Subcutaneous abdominal adipose tissue (tissue), 5 donors: ENCODE measurements around the gene SRP68.

Experiments
- H3K27ac ChIP-seq: one replicate; pipeline ENCODE4 v1.7.0; 2013; ENCODE audit warnings: low read depth, mild to moderate bottlenecking, inconsistent platforms, low read length, moderate library complexity
- H3K27me3 ChIP-seq, 5 donors: one replicate each; pipeline ENCODE4 v1.7.0; 2013; ENCODE audit warnings: low read length in 5 of 5, inconsistent platforms in 1 of 5; ENCODE audit not compliant: control insufficient read depth in 5 of 5, insufficient read depth in 4 of 5
- H3K36me3 ChIP-seq, 5 donors: one replicate each; pipeline ENCODE4 v1.7.0; 2013; ENCODE audit warnings: low read length in 5 of 5; ENCODE audit not compliant: control insufficient read depth in 5 of 5, insufficient read depth in 5 of 5
- H3K4me1 ChIP-seq, 5 donors: one replicate each; pipeline ENCODE4 v1.7.0; 2013; ENCODE audit warnings: low read length in 5 of 5, mild to moderate bottlenecking in 3 of 5, moderate library complexity in 1 of 5; ENCODE audit not compliant: control insufficient read depth in 5 of 5, insufficient read depth in 5 of 5
- H3K4me3 ChIP-seq, 5 donors: one replicate each; pipeline ENCODE4 v1.7.0; 2013; ENCODE audit warnings: low read length in 5 of 5, low read depth in 1 of 5
- H3K9ac ChIP-seq, 5 donors: one replicate each; pipeline ENCODE4 v1.7.0; 2013; ENCODE audit warnings: low read length in 5 of 5, mild to moderate bottlenecking in 4 of 5, moderate library complexity in 3 of 5
- H3K9me3 ChIP-seq, 5 donors: one replicate each; pipeline ENCODE4 v1.7.0; 2013; ENCODE audit warnings: low read length in 5 of 5; ENCODE audit not compliant: control insufficient read depth in 5 of 5
- donor health status: healthy.
- donor health status: healthy.
- donor health status: healthy.
- donor health status: healthy.
- donor health status: healthy.

The SRP68 gene

GRCh38 chr17:76002100-76002499 is 70.2 kb downstream of the SRP68 start:
- peaks cover 0 to 19% (median 7%) of the 10 kb centered on the region in 5 donors for H3K36me3 ChIP-seq
- no peak overlapping the region for H3K9ac ChIP-seq
- no peaks in the 10 kb centered on the region for H3K9me3 ChIP-seq
- H3K27ac ChIP-seq = no peak overlapping the region
- no peak overlapping the region for H3K4me3 ChIP-seq
- H3K4me1 ChIP-seq = peaks cover 0 to 61% (median 45%) of the 10 kb centered on the region in 5 donors
- H3K27me3 ChIP-seq = no peaks in the 10 kb centered on the region

- peaks cover 0 to 19% (median 7%) of the 10 kb centered on the region in 5 donors for H3K36me3 ChIP-seq
- H3K4me1 ChIP-seq = peaks cover 0 to 68% (median 51%) of the 10 kb centered on the region in 5 donors
- H3K9me3 ChIP-seq = no peaks in the 10 kb centered on the region
- H3K27ac ChIP-seq = peak within 1 kb of the TSS; percentile 37
- no peak within 1 kb of the TSS for H3K4me3 ChIP-seq
- H3K27me3 ChIP-seq = no peaks in the 10 kb centered on the region
- H3K9ac ChIP-seq = peak within 1 kb of the TSS in 2 of 5 donors; percentile 13 to 47
Measured at GRCh38 chr17:76000755-76001521, 71.4 kb downstream of the SRP68 start, which contains the start of gene CDK3. Gene CDK3, plus strand, starts transcription at chr17:76000855. Its CDS starts 571 bp downstream, at chr17:76001426.

- Histone ChIP-seq H3K9me3 (no peaks in the 10 kb centered on the region), H3K4me3 (no peak overlapping the region), H3K4me1 (peaks cover 0 to 60% (median 44%) of the 10 kb centered on the region in 5 donors), H3K36me3 (peaks cover 0 to 25% (median 14%) of the 10 kb centered on the region in 5 donors), H3K27ac (peak overlapping the region; percentile 37), H3K9ac (peak overlapping the region in 1 of 5 donors; percentile 17), H3K27me3 (no peaks in the 10 kb centered on the region)
Measured at GRCh38 chr17:76000016-76000754, 72.1 kb downstream of the SRP68 start.

GRCh38 chr17:75998327-75998795 is 74.0 kb downstream of the SRP68 start:
- H3K36me3 ChIP-seq = peaks cover 0 to 27% (median 16%) of the 10 kb centered on the region in 5 donors
- no peak overlapping the region for H3K4me3 ChIP-seq
- H3K9me3 ChIP-seq = no peaks in the 10 kb centered on the region
- H3K27me3 ChIP-seq = no peaks in the 10 kb centered on the region
- peak overlapping the region; percentile 77 for H3K27ac ChIP-seq
- peaks cover 0 to 45% (median 33%) of the 10 kb centered on the region in 5 donors for H3K4me1 ChIP-seq
- H3K9ac ChIP-seq = peak overlapping the region in 2 of 5 donors; percentile 42 to 47

GRCh38 chr17:75996665-75997590 is 75.4 kb downstream of the SRP68 start:
- H3K27ac ChIP-seq = peak overlapping the region; percentile 74
- H3K4me3 ChIP-seq = peak overlapping the region in 1 of 5 donors; percentile 40
- peaks cover 0 to 26% (median 15%) of the 10 kb centered on the region in 5 donors for H3K36me3 ChIP-seq
- H3K9ac ChIP-seq = peak overlapping the region in 4 of 5 donors; percentile 38 to 52 (median 43)
- H3K27me3 ChIP-seq = no peaks in the 10 kb centered on the region
- H3K4me1 ChIP-seq = peaks cover 0 to 39% (median 28%) of the 10 kb centered on the region in 5 donors
- H3K9me3 ChIP-seq = no peaks in the 10 kb centered on the region

- H3K27ac ChIP-seq = no peak overlapping the region
- peaks cover 0 to 30% (median 17%) of the 10 kb centered on the region in 5 donors for H3K36me3 ChIP-seq
- H3K4me1 ChIP-seq = peaks cover 0 to 33% (median 28%) of the 10 kb centered on the region in 5 donors
- H3K9ac ChIP-seq = no peak overlapping the region
- H3K4me3 ChIP-seq = no peak overlapping the region
- H3K27me3 ChIP-seq = no peaks in the 10 kb centered on the region
- no peaks in the 10 kb centered on the region for H3K9me3 ChIP-seq
Measured at GRCh38 chr17:75995385-75995925, 76.9 kb downstream of the SRP68 start.

- Histone ChIP-seq H3K4me1 (peaks cover 0 to 27% (median 23%) of the 10 kb centered on the region in 5 donors), H3K9me3 (no peaks in the 10 kb centered on the region), H3K36me3 (peaks cover 0 to 25% (median 17%) of the 10 kb centered on the region in 5 donors), H3K9ac (no peak overlapping the region), H3K27ac (no peak overlapping the region), H3K27me3 (no peaks in the 10 kb centered on the region), H3K4me3 (no peak overlapping the region)
Measured at GRCh38 chr17:75994802-75995370, 77.4 kb downstream of the SRP68 start.

GRCh38 chr17:75991396-75991795 is 80.9 kb downstream of the SRP68 start:
- Histone ChIP-seq H3K9me3 (no peaks in the 10 kb centered on the region), H3K4me3 (no peak overlapping the region), H3K36me3 (peaks cover 0 to 30% (median 16%) of the 10 kb centered on the region in 5 donors), H3K4me1 (peaks cover 0 to 4% (median 0%) of the 10 kb centered on the region in 5 donors), H3K27me3 (no peaks in the 10 kb centered on the region), H3K9ac (no peak overlapping the region), H3K27ac (no peak overlapping the region)
